GM21576 (cell line): ENCODE data around the gene HOXB2.
"Not testable (repeated sequence)": the region's sequence is repeated elsewhere in the genome, so short reads cannot be mapped to it uniquely, and the experiment has no call there.

Experiments
- ATAC-seq: cut with Tn5 transposase; IDR thresholded peaks from one replicate; pipeline ENCODE4 v1.9.1; 2021; ENCODE audit warnings: mild to moderate bottlenecking, moderate library complexity; ENCODE audit not compliant: unreplicated experiment

The HOXB2 gene

GRCh38 chr17:48517478-48517877 is 27.4 kb downstream of the HOXB2 start:
- ATAC-seq: no peak

- no peak for ATAC-seq
These were observed 28.7 kb downstream of the HOXB2 start for GRCh38 chr17:48515925-48516900.

GRCh38 chr17:48514477-48514876 is 30.4 kb downstream of the HOXB2 start:
- ATAC-seq: no peak

GRCh38 chr17:48513666-48514455 is 31.0 kb downstream of the HOXB2 start:
- ATAC-seq: no peak

GRCh38 chr17:48513097-48513496 is 31.8 kb downstream of the HOXB2 start:
- no peak for ATAC-seq

- peak; percentile 52 for ATAC-seq
These were observed 33.9 kb downstream of the HOXB2 start for GRCh38 chr17:48510761-48511604.

GRCh38 chr17:48510381-48510760 is 34.5 kb downstream of the HOXB2 start:
- ATAC-seq: no peak

GRCh38 chr17:48509708-48510107 is 35.2 kb downstream of the HOXB2 start:
- not testable (repeated sequence) for ATAC-seq

GRCh38 chr17:48506246-48506645 is 38.7 kb downstream of the HOXB2 start:
- ATAC-seq: no peak

GRCh38 chr17:48505788-48506187 is 39.1 kb downstream of the HOXB2 start:
- peak; percentile 78 for ATAC-seq

- ATAC-seq: no peak
These were observed 40.0 kb downstream of the HOXB2 start for GRCh38 chr17:48504953-48505352.

GRCh38 chr17:48503747-48504146 is 41.2 kb downstream of the HOXB2 start:
- no peak for ATAC-seq

GRCh38 chr17:48502901-48503300 is 42.0 kb downstream of the HOXB2 start:
- no peak for ATAC-seq

- ATAC-seq: no peak
These were observed 42.6 kb downstream of the HOXB2 start for GRCh38 chr17:48502312-48502711.

- no peak for ATAC-seq
These were observed 44.2 kb downstream of the HOXB2 start for GRCh38 chr17:48500435-48501426.

GRCh38 chr17:48499735-48500434 is 45.0 kb downstream of the HOXB2 start:
- no peak for ATAC-seq

- ATAC-seq: no peak
These were observed 45.7 kb downstream of the HOXB2 start for GRCh38 chr17:48499248-48499647.

- no peak for ATAC-seq
These were observed 46.6 kb downstream of the HOXB2 start for GRCh38 chr17:48498164-48498850.
